ENCODE data around the gene PHEX. TPM values are rescaled to one million over a fixed set of nuclear protein-coding genes. Genes with fewer than 3 reads are reported as not detected.

Gene PHEX
- total RNA-seq, 5 donors from 2014 or later (not counting 1 experiment from before 2014, with no cell fraction given), result 0.07 to 0.35 (median 0.16) TPM

- WGBS (ENCODE audit: insufficient coverage), result no CpG with 5 or more reads among the region's 1 CpG
- Histone ChIP-seq H3K9me3 (no peaks in the 10 kb centered on the region), H3K27me3 (replicated peaks in 1 of 2; ENCODE audit: control insufficient read depth in 2 of 2, extremely low read depth in 1 of 2, insufficient read depth in 2 of 2, low read length in 1 of 2) (no peaks in the 10 kb centered on the region), H3K4me1 (ENCODE audit: control insufficient read depth in 1 of 2, extremely low read depth in 1 of 2, insufficient read depth in 2 of 2, low read length in 2 of 2) (peaks cover 0 to 3% of the 10 kb centered on the region in 2 experiments), H3K36me3 (ENCODE audit: control insufficient read depth in 2 of 2, extremely low read depth in 1 of 2, insufficient read depth in 1 of 2, low read length in 1 of 2) (no peaks in the 10 kb centered on the region), H3K4me3 (ENCODE audit: control insufficient read depth in 1 of 2, extremely low read depth in 1 of 2, low read length in 1 of 2) (no peak overlapping the region), H3K27ac (ENCODE audit: low read length) (no peak overlapping the region)
- Mint-ChIP-seq H3K27me3 (peaks cover 9 to 19% of the 10 kb centered on the region in 2 donors), H3K36me3 (no peaks in the 10 kb centered on the region), H3K4me1 (peaks cover 0 to 5% (median 3%) of the 10 kb centered on the region in 3 donors), H3K27ac (no peak overlapping the region), H3K4me3 (no peak overlapping the region), H3K9me3 (no peaks in the 10 kb centered on the region)
- no peak for ATAC-seq (replicated peaks in 1 of 4)
- no peak for DNase-seq
- ChIA-PET POLR2A (no interaction called here), CTCF (interaction anchor here (0.7 to 1.1 kb wide), 2 partner anchors 10 to 212 kb away, joined by 3 read pairs; no protein-coding TSS in a partner anchor)
Observed at GRCh38 chrX:22196149-22196548, 164.0 kb downstream of the PHEX start.

- H3K9me3 ChIP-seq, result no peaks in the 10 kb centered on the region
- no peaks in the 10 kb centered on the region for H3K9me3 Mint-ChIP-seq
- H3K4me3 Mint-ChIP-seq, result no peak overlapping the region
- ChIA-PET POLR2A (no interaction called here), CTCF (no interaction called here)
- peaks cover 5 to 14% of the 10 kb centered on the region in 2 donors for H3K27me3 Mint-ChIP-seq
- ATAC-seq (replicated peaks in 1 of 4) (no peak), DNase-seq (no peak)
- H3K27me3 ChIP-seq (replicated peaks in 1 of 2; ENCODE audit: control insufficient read depth in 2 of 2, extremely low read depth in 1 of 2, insufficient read depth in 2 of 2, low read length in 1 of 2), result no peaks in the 10 kb centered on the region
- no peaks in the 10 kb centered on the region for H3K4me1 ChIP-seq (ENCODE audit: control insufficient read depth in 1 of 2, extremely low read depth in 1 of 2, insufficient read depth in 2 of 2, low read length in 2 of 2)
- no peak overlapping the region for H3K27ac ChIP-seq (ENCODE audit: low read length)
- H3K4me1 Mint-ChIP-seq, result no peaks in the 10 kb centered on the region
- H3K36me3 ChIP-seq (ENCODE audit: control insufficient read depth in 2 of 2, extremely low read depth in 1 of 2, insufficient read depth in 1 of 2, low read length in 1 of 2), result no peaks in the 10 kb centered on the region
- no peak overlapping the region for H3K4me3 ChIP-seq (ENCODE audit: control insufficient read depth in 1 of 2, extremely low read depth in 1 of 2, low read length in 1 of 2)
- no peak overlapping the region for H3K27ac Mint-ChIP-seq
- no peaks in the 10 kb centered on the region for H3K36me3 Mint-ChIP-seq
Observed at GRCh38 chrX:22202251-22202650, 170.1 kb downstream of the PHEX start.

- ChIA-PET POLR2A (no interaction called here), CTCF (no interaction called here)
- H3K27ac Mint-ChIP-seq, result no peak overlapping the region
- Histone ChIP-seq H3K4me3 (ENCODE audit: control insufficient read depth in 1 of 2, extremely low read depth in 1 of 2, low read length in 1 of 2) (no peak overlapping the region), H3K27ac (ENCODE audit: low read length) (no peak overlapping the region), H3K4me1 (ENCODE audit: control insufficient read depth in 1 of 2, extremely low read depth in 1 of 2, insufficient read depth in 2 of 2, low read length in 2 of 2) (no peaks in the 10 kb centered on the region), H3K27me3 (replicated peaks in 1 of 2; ENCODE audit: control insufficient read depth in 2 of 2, extremely low read depth in 1 of 2, insufficient read depth in 2 of 2, low read length in 1 of 2) (no peaks in the 10 kb centered on the region), H3K36me3 (ENCODE audit: control insufficient read depth in 2 of 2, extremely low read depth in 1 of 2, insufficient read depth in 1 of 2, low read length in 1 of 2) (no peaks in the 10 kb centered on the region), H3K9me3 (no peaks in the 10 kb centered on the region)
- no peak overlapping the region for H3K4me3 Mint-ChIP-seq
- H3K9me3 Mint-ChIP-seq, result no peaks in the 10 kb centered on the region
- no peaks in the 10 kb centered on the region for H3K36me3 Mint-ChIP-seq
- no peak for DNase-seq
- no peak for ATAC-seq (replicated peaks in 1 of 4)
- H3K27me3 Mint-ChIP-seq, result peaks cover 5 to 11% of the 10 kb centered on the region in 2 donors
- no peaks in the 10 kb centered on the region for H3K4me1 Mint-ChIP-seq
Observed at GRCh38 chrX:22203186-22203585, 171.1 kb downstream of the PHEX start.

- Mint-ChIP-seq H3K27ac (no peak overlapping the region), H3K4me1 (no peaks in the 10 kb centered on the region), H3K4me3 (no peak overlapping the region), H3K9me3 (no peaks in the 10 kb centered on the region), H3K27me3 (peaks cover 0 to 11% of the 10 kb centered on the region in 2 donors), H3K36me3 (no peaks in the 10 kb centered on the region)
- WGBS (ENCODE audit: insufficient coverage), result no CpG with 5 or more reads among the region's 1 CpG
- Histone ChIP-seq H3K27ac (ENCODE audit: low read length) (no peak overlapping the region), H3K4me3 (ENCODE audit: control insufficient read depth in 1 of 2, extremely low read depth in 1 of 2, low read length in 1 of 2) (no peak overlapping the region), H3K9me3 (no peaks in the 10 kb centered on the region), H3K4me1 (ENCODE audit: control insufficient read depth in 1 of 2, extremely low read depth in 1 of 2, insufficient read depth in 2 of 2, low read length in 2 of 2) (no peaks in the 10 kb centered on the region), H3K27me3 (replicated peaks in 1 of 2; ENCODE audit: control insufficient read depth in 2 of 2, extremely low read depth in 1 of 2, insufficient read depth in 2 of 2, low read length in 1 of 2) (no peaks in the 10 kb centered on the region), H3K36me3 (ENCODE audit: control insufficient read depth in 2 of 2, extremely low read depth in 1 of 2, insufficient read depth in 1 of 2, low read length in 1 of 2) (no peaks in the 10 kb centered on the region)
- no peak for DNase-seq
- ChIA-PET POLR2A (no interaction called here), CTCF (interaction anchor here in 1 of 2 donors (0.5 to 0.7 kb wide), 2 partner anchors 11 to 18 kb away, joined by 3 to 4 read pairs; no protein-coding TSS in a partner anchor)
- no peak for ATAC-seq (replicated peaks in 1 of 4)
Observed at GRCh38 chrX:22206781-22207180, 174.7 kb downstream of the PHEX start.

GRCh38 chrX:22220941-22221340 is 188.8 kb downstream of the PHEX start:
- Mint-ChIP-seq H3K27ac (no peak overlapping the region), H3K27me3 (peaks cover 0 to 18% of the 10 kb centered on the region in 2 donors), H3K9me3 (no peaks in the 10 kb centered on the region), H3K36me3 (no peaks in the 10 kb centered on the region), H3K4me1 (no peaks in the 10 kb centered on the region), H3K4me3 (no peak overlapping the region)
- no peaks in the 10 kb centered on the region for H3K9me3 ChIP-seq
- POLR2A ChIA-PET, result no interaction called here
- H3K4me1 ChIP-seq (ENCODE audit: control insufficient read depth in 1 of 2, extremely low read depth in 1 of 2, insufficient read depth in 2 of 2, low read length in 2 of 2), result no peaks in the 10 kb centered on the region
- no peaks in the 10 kb centered on the region for H3K36me3 ChIP-seq (ENCODE audit: control insufficient read depth in 2 of 2, extremely low read depth in 1 of 2, insufficient read depth in 1 of 2, low read length in 1 of 2)
- ATAC-seq (replicated peaks in 1 of 4) (no peak), DNase-seq (no peak)
- CTCF ChIA-PET, result no interaction called here
- no peak overlapping the region for H3K27ac ChIP-seq (ENCODE audit: low read length)
- WGBS (ENCODE audit: insufficient coverage), result no CpG with 5 or more reads among the region's 2 CpGs
- no peaks in the 10 kb centered on the region for H3K27me3 ChIP-seq (replicated peaks in 1 of 2; ENCODE audit: control insufficient read depth in 2 of 2, extremely low read depth in 1 of 2, insufficient read depth in 2 of 2, low read length in 1 of 2)
- H3K4me3 ChIP-seq (ENCODE audit: control insufficient read depth in 1 of 2, extremely low read depth in 1 of 2, low read length in 1 of 2), result no peak overlapping the region

- no peak for ATAC-seq (replicated peaks in 1 of 4)
- H3K36me3 Mint-ChIP-seq, result no peaks in the 10 kb centered on the region
- peaks cover 0 to 7% (median 0%) of the 10 kb centered on the region in 3 donors for H3K9me3 Mint-ChIP-seq
Observed at GRCh38 chrX:22234380-22234779, 202.3 kb downstream of the PHEX start.

GRCh38 chrX:22237479-22237878 is 205.4 kb downstream of the PHEX start:
- Histone ChIP-seq H3K4me3 (ENCODE audit: control insufficient read depth in 1 of 2, extremely low read depth in 1 of 2, low read length in 1 of 2) (no peak overlapping the region), H3K9me3 (no peaks in the 10 kb centered on the region), H3K27me3 (replicated peaks in 1 of 2; ENCODE audit: control insufficient read depth in 2 of 2, extremely low read depth in 1 of 2, insufficient read depth in 2 of 2, low read length in 1 of 2) (no peaks in the 10 kb centered on the region), H3K27ac (ENCODE audit: low read length) (no peak overlapping the region), H3K4me1 (ENCODE audit: control insufficient read depth in 1 of 2, extremely low read depth in 1 of 2, insufficient read depth in 2 of 2, low read length in 2 of 2) (no peaks in the 10 kb centered on the region), H3K36me3 (ENCODE audit: control insufficient read depth in 2 of 2, extremely low read depth in 1 of 2, insufficient read depth in 1 of 2, low read length in 1 of 2) (no peaks in the 10 kb centered on the region)
- ATAC-seq (replicated peaks in 1 of 4) (no peak), DNase-seq (no peak)
- H3K36me3 Mint-ChIP-seq, result no peaks in the 10 kb centered on the region
- no peak overlapping the region for H3K4me3 Mint-ChIP-seq
- CTCF ChIA-PET, result no interaction called here
- no peak overlapping the region for H3K27ac Mint-ChIP-seq
- H3K9me3 Mint-ChIP-seq, result peaks cover 0 to 7% (median 0%) of the 10 kb centered on the region in 3 donors
- H3K27me3 Mint-ChIP-seq, result peaks cover 3 to 31% of the 10 kb centered on the region in 2 donors
- WGBS (ENCODE audit: insufficient coverage), result no CpG with 5 or more reads among the region's 2 CpGs
- POLR2A ChIA-PET, result no interaction called here
- no peaks in the 10 kb centered on the region for H3K4me1 Mint-ChIP-seq

More at GRCh38 chrX:22234380-22234779, 202.3 kb downstream of the PHEX start:
- H3K27me3 Mint-ChIP-seq, result peaks cover 3 to 28% of the 10 kb centered on the region in 2 donors
- ChIA-PET POLR2A (no interaction called here), CTCF (no interaction called here)
- Histone ChIP-seq H3K27ac (ENCODE audit: low read length) (no peak overlapping the region), H3K4me1 (ENCODE audit: control insufficient read depth in 1 of 2, extremely low read depth in 1 of 2, insufficient read depth in 2 of 2, low read length in 2 of 2) (no peaks in the 10 kb centered on the region), H3K4me3 (ENCODE audit: control insufficient read depth in 1 of 2, extremely low read depth in 1 of 2, low read length in 1 of 2) (no peak overlapping the region), H3K27me3 (replicated peaks in 1 of 2; ENCODE audit: control insufficient read depth in 2 of 2, extremely low read depth in 1 of 2, insufficient read depth in 2 of 2, low read length in 1 of 2) (no peaks in the 10 kb centered on the region), H3K36me3 (ENCODE audit: control insufficient read depth in 2 of 2, extremely low read depth in 1 of 2, insufficient read depth in 1 of 2, low read length in 1 of 2) (no peaks in the 10 kb centered on the region), H3K9me3 (no peaks in the 10 kb centered on the region)
- no peak overlapping the region for H3K27ac Mint-ChIP-seq
- no peaks in the 10 kb centered on the region for H3K4me1 Mint-ChIP-seq
- H3K4me3 Mint-ChIP-seq, result no peak overlapping the region
- DNase-seq, result no peak
- WGBS (ENCODE audit: insufficient coverage), result 14% methylated on average over 1 of the region's 6 CpGs

Measured in T-cell (primary cell).